Right forelimb (tissue), 1 donor: ENCODE data around the gene GATD1.
A peak's percentile ranks its signal among the peaks of the same experiment; 100 is the strongest.

ENCODE experiments used
- DNase-seq: peaks from one replicate; pipeline ENCODE4 v3.0.0-alpha.2; 2018

The GATD1 gene, protein sequence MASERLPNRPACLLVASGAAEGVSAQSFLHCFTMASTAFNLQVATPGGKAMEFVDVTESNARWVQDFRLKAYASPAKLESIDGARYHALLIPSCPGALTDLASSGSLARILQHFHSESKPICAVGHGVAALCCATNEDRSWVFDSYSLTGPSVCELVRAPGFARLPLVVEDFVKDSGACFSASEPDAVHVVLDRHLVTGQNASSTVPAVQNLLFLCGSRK

DNA sequence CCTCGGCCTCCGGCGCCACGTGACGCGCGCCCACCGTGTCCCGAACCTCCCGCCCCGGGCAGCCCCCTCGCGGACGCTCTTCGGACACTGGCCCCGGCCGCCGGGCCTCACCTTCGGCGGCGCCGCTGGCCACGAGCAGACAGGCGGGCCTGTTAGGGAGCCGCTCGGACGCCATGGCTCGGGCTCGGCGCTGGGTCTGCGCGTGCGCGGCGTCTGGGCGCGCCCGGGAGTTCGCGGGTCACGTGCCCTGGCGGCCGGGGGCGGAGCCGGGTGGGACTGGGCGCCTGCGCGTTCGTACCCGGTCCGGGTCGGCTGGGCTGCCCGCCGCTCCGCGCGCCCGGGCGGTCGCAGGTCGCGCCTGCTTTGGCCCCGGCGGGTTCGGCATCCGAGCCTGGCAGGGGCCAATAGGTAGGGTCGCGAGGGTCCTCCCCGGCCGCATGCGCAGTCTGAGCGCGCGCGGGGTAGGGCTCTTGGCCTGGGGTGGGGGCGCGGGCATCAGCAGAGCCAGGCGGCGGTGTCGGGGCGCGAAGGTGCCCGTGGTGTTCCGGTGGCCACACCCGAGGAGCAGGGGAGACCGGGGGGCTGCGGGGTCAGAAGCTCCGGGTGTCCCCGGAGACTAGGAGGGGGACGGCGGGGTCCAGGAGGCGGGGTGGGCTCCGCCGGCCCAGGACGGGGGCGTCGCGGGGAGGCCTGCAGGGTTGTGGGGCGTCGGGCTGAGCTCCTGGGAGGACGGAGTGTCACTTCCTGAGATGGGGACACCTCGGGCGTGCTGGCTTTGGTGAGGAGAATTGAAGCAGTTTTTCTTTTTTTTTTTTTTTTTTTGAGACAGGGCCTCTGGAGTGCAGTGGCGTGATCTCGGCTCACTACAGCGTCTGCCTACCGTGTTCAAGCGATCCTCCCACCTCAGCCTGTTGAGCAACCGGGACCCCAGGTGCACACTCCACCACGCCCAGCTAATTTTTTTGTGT lies at the start of gene GATD1:
GATD1 (minus strand) TSS at position 200 of the 968 bp plus-strand sequence; CDS start at position 175, 25 bp downstream.
- DNase-seq: peak; percentile 97

DNA sequence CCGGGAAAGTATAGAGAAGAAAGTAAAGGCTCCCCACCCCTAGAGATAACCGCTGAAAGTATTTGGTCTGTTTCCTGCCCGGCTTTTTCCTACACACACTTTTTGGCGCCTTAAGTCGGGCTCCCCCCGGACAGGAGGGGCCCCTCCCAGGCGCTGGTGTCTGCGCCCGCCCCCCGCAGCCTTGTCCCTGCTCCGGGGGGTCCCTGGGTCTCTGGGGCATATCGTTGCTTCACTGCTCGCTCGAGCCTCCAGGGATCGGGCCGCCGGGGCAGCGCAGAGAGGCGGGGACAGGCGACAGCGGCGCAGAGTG lies 49.5 kb upstream of the GATD1 start:
- DNase-seq: no peak

DNA sequence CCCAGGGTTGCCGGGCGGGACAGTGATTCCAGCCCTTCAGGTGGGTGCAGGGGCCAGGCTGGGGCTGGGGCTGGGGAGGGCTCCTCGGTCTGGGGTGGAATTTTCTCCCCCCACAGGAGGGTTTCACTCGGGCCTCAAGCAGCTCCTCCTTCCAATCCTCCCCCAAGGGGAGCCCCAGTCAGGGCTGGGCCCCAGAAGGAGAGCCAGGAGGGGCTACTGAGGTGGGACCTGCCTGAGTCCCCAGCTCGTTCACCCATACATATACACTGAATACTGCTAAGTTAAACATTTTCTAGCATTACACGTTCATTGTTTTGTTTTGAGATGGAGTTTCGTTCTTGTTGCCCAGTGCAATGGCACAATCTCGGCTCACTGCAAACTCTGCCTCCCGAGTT lies 48.9 kb upstream of the GATD1 start:
- no peak for DNase-seq

DNA sequence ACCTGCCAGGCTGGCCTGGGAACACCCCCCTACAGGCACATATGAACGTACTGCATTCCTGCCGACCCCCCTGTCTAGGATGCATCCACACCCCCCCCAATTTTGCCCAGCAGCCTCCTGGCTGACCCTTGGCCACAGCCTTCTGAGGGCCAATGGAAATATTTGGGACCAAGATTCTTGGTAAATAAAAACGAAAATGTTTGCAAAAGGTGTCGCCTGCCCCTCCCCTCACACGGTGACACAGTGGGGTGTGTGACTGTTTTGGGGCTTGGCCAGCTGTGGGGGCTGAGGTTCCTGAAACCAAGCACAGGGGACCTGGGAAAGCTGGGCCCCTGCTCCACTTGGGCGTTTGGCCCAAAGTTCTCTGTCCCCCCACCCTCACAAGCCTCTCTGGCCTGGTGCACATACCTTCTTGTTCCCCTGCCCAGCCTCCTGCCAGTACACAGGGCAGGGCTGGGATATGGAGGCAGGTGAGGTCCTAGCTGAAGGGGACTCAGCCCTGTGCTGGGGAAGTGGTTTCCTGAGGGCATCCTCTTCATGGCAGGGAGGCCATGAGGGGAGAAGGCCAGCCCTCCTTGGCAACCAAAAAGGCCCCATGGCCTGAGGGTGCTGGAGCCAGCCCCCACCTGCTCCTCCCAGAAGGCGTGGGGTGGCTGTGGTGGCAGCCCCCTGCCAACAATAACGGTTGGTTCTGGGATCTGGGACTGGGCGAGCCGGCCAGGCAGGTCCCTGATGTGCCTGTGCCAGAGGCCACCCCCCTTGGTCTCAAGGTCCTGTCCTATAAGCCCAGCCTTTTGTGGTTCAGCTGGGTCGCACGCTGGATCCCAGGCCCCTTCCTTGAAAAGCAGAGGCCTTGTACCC lies 48.3 kb upstream of the GATD1 start:
- DNase-seq: no peak

DNA sequence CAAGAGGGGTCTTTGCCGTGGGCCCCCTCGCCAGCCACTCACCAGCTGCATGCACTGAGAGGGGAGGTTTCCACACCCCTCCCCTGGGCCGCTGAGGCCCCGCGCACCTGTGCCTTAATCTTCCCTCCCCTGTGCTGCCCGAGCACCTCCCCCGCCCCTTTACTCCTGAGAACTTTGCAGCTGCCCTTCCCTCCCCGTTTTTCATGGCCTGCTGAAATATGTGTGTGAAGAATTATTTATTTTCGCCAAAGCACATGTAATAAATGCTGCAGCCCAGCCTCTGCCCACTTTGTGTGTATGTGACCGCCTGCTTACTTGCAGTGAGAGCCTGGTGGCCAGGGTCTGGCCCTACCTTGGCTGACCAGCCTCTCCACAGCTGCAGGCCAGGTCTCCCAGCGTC lies 47.7 kb upstream of the GATD1 start:
- no peak for DNase-seq

DNA sequence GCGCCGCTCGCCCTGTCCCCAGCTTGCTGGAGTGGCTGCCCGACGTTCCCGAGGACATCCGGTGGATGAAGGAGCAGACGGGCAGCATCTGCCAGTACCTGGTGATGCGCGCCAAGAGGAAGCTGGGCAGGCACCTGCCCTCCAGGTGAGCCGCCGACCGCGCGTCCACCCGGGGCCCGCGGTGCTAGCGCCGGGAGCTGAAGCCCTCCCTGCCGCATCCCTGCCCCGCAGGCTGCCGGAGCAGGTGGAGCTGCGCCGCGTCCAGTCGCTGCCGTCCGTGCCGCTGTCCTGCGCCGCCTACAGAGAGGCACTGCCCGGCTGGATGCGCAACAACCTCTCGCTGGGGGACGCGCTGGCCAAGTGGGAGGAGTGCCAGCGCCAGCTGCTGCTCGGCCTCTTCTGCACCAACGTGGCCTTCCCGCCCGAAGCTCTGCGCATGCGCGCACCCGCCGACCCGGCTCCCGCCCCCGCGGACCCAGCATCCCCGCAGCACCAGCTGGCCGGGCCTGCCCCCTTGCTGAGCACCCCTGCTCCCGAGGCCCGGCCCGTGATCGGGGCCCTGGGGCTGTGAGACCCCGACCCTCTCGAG lies 47.1 kb upstream of the GATD1 start:
- DNase-seq: no peak

DNA sequence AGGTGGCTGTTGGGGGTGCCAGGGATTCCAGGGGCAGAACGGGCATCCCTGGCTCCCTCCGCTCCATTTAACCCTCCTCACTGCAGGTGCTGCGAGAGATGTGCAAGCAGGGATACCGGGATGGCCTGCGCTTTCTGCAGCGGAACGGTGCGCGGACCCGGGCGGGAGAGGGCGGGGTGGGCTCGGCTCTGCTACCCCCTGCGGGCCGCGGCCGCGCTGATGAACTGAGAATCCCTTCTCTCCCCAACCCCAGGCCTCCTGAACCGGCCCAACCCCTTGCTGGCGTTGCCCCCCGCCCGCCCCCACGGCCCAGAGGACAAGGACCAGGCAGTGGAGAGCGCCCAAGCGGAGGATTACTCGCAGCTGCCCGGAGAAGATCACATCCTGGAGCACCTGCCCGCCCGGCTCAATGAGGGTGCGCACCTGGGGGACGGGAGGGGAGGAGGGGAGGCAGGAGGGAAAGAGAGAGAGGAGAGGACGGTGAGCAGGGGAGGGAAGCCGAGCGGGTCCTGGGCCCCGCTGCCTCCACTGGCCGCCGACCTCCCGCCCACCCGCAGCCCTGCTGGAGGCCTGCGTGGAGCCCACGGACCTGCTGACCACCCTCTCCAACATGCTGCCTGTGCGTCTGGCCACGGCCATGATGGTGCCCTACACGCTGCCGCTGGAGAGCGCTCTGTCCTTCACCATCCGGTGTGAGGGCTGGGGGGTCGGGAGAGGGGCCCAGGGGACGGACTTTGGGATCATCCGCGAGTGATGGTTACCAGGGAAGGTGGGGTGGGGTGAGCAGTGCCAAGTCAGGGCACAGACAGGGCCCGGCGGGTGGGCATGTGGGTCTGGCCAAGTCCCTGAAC lies 46.4 kb upstream of the GATD1 start:
- DNase-seq: no peak

DNA sequence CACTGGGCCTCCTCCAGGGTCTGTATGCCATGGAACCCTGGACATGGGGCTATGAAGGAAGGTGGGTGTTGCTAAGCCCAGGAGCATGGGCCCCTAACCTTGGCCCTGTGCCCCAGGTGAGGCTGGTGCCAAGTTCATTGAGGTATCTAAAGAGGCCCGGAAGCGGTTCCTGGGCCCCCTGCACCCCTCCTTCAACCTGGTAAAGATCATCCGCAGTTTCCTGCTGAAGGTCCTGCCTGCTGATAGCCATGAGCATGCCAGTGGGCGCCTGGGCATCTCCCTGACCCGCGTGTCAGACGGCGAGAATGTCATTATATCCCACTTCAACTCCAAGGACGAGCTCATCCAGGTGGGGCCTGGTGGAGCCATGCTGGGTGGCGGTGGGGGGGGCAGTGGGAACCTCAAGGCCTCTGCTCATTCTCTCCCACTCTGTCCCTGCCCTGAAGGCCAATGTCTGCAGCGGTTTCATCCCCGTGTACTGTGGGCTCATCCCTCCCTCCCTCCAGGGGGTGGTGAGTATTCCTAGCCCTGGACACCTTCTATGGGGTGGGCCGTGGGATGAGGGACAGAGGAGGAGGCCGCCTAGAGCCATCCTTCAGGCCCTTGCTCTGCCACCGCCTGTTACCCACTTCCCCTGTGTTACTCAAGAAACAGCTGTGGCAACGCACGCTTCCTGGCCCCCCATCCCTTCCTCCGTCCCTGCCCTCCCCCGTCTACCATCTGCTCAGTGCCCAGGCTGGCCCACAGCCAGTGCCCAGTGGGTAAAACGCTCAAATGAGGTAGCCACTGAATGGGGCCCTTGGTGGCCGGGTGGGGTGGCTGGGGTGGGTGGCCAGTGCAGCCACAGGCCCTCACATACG lies 44.5 kb upstream of the GATD1 start:
- no peak for DNase-seq

DNA sequence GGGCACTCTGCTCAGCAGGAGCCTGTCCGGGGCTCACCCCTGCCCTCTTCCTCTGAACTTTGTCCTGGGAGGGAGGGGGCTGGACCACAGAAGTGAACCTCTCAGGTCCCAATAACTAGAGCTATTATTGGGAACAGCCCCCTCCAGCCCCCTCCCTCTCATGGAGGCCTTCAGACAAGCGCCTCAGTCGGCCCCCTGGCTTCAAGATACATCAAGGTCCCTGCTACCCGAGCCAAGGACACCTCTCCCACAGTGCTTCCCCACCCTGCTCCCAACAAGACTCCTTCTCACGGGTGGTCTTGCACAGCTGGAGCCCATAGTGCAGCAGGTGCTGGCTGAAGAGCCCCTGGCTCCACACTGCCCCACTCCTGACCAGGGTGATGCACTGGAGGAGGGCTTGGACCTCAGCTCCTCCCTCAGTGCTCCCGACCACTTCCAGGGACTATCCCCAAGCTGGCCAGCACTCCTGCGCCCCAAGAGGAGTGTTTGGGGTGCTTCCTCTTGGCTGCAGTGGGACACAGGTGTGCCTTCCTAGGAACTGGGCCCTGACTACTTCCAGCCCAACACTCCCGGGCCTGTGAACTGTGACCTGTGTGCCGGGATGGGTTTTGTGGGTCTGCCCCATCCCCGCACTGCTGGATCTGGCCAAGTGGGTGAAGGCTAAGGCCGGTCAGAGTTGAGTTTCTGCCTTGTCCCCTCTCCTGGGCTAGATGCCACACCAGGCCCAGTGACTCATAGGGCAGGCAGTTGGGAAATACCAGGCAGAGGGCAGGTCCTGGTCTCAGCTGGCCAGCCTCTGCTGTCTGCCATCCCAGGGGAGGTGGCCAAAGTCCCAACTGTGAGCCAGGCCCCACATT lies 43.6 kb upstream of the GATD1 start:
- DNase-seq: no peak

DNA sequence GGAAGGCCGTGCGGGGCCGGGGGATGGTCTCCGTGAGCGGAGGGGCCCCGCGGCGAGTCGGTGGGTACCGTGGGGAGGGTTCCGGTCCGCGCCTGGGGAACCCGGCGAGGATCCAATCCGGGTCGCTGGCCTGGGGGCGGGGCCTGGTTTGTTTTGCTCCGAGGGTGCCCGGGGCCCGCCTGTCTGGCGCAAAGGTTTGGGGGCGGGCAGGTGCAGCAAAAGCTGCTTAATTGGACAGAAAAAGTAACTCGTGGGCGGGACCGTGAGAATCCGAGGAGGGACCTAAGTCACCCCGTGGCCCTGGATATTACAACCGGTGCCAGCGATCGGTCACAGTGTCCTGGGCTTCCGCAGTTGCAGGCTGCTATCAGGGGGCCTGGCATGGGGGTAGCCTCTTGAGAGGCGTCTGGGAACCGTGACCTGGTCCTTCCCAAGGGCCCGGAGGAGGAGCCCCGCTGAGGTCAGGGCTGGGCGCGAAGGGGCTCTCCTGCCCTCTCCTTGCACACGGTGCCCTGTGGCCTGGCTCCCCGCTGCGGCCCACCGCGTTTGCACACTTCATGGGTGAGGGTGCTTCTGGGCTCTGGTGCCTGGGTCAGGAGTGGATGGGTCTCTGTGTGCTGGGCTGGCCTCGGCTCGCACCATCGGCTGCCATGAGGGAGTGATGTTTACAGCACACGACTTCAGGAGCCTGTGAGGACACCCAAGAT lies 42.8 kb upstream of the GATD1 start:
- DNase-seq: peak; percentile 72

DNA sequence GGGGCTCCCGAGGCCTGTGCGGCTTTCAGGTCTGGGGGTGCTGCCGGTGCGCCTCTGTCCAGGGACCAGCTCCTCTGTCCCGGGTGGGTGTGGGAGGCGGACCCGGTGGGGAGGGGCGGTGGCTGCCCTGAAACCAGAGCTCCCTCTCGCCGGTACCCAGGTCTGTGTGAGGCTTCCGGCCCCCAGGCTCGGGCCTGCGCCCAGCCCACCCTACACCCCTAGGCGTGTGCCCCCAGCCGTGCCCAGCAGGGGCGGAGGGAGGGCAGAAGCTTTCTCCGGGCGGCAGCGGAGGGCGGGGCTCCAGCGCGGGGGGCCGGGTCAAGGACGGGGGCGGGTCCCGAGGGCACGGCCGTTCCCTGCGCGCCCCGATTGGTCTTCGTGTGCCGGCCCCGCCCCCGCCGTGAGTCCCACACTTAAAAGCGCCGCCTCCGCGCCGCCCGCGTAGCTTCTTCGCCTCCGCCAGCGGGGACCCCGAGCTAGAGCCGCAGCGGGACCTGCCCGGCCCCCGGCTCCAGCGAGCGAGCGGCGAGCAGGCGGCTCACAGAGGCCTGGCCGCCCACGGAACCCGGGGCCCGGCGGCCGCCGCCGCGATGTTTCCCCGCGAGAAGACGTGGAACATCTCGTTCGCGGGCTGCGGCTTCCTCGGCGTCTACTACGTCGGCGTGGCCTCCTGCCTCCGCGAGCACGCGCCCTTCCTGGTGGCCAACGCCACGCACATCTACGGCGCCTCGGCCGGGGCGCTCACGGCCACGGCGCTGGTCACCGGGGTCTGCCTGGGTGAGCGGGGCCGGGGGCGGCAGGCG lies 42.0 kb upstream of the GATD1 start:
- DNase-seq: peak; percentile 93

DNA sequence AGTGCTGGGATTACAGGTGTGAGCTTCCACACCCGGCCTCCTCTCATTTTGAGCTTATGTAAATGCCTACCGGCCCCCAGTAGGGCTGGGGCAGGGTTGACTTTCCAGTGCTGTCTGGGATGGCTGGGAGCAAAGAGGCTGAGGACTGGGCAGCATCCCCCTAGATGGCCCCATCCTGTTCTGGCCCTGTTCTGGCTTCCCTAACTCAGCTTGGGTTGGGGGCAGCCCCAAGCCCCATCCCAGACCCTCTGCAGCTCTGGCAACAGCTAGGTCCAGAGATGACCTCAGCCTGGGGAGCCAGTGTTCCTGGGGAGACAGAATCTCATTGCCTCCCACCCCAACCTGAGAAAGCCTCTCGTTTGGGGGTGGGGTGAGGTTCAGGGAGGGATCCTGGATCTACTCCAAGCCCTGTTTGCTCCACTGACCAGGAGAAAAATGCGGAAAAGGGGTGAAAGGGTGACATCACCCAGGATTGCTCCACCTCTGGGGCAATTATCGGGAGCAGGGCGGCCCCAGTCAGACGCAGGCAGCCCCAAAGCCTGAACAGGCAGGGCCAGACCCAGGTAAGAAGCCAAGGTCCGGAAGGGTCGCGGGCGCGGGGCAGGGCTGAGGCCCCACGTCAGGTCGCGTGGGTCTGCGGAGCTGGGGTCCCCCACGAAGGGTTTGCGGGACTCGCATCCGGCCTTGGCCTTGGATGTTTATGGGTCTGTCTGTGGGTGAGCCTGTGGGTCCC lies 41.3 kb upstream of the GATD1 start, which contains the start of gene PNPLA2:
PNPLA2 (plus strand) TSS at position 519 of the 733 bp plus-strand sequence. CDS start 805 bp downstream, outside the sequence.
- DNase-seq: no peak

DNA sequence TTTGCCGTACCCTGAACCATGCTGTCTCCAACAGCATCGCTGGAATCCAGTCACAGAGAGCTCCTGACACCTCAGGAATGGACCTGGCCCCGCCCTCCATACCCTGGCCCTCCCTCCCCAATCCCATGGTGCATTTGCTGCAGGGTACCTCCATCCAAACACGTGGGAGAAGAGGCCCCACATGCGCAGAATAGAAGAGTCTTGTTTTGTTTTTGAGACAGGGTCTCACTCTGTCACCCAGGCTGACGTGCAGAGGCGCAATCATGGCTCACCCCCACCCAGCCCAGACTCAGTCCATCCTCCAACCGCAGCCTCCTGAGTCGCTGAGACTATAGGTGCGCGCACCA lies 39.1 kb upstream of the GATD1 start:
- DNase-seq: no peak

DNA sequence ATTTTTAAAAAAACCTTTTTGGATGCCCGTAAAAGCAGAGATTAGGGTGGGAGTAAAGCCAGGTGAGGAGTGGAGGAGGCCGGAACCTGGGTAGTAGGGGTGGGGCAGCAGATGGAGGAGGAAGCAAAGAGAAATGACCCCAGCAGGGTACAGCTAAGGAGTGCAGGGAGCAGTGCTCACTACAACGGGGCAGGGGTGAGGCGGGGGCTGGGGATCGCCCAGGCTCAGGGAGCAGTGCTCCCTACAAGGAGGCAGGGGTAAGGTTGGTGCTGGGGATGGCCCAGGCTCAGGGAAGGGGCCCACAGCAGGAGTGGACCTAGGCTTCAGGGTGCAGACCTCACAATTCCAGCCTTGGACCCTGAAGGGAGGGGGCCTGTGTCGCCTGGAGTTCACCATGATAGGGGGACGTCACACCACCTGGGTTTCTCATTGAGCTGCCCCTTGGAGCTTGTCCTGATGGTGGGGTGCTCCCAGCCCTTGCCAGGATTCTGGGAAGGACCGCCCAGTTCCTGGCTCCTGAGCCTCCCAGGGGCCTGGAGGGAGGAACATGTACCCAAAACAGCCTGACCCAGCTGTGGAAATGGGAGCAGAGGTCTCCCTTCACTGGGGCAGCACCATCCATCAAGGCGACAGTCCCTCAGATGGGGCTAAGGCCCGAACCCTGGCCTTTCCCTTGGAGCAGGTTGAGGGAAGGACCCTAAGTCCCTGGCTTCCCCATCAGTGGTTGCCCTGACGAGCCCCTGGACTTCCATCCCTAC lies 38.6 kb upstream of the GATD1 start:
- DNase-seq: no peak

DNA sequence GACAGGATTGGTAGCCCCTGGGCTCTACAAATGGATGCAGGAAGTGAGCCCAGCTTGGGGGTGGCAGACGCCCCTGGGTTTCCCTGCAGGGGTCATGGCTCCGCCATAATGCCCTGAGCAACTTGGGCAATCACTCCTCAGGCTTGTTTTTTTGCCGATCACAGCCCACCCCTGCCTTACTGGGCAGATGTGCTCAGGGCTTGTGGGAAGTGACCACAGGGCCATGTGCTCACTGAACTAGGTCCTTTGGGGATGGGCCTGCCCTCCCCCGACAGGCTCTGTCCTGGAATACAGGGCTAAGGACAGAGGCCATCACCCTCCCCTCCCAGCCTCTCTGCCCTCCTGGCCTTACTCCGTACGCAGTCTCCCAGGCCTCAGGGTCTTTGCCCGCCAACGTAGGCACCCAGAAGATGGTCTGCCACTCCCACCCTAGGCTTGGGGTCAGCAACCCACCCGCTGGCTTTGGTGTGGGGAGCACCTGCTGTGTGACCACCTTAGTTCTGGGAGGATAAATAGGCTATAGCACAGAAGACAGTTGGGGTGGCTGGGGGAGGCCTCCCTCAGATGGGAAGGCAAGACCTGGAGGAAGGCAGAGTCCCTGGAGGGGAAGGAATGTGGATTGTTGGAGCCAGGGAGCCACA lies 36.3 kb upstream of the GATD1 start:
- no peak for DNase-seq

DNA sequence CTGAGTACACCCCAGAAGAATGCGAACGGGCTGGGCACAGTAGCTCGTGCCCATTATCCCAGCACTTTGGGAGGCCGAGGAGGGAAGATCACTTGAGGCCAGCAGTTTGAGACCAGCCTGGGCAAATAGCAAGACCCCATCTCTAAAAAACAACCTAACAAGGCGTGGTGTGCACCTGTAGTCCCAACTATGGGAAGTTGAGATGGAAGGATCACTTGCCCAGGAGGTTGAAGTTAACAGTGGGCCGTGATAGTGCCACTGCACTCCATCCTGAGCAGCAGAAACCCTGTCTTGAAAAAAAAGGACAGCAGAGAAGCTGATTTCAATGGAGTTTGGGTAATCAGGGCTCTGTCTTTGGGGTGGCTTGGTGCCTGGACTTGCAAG lies 35.8 kb upstream of the GATD1 start:
- no peak for DNase-seq
